Mononuclear cell (primary cell): Measurements from ENCODE around the gene ACOT7. TPM values are rescaled to one million over a fixed set of nuclear protein-coding genes. Genes with fewer than 3 reads are reported as not detected.
"Not testable (repeated sequence)": the region's sequence is repeated elsewhere in the genome, so short reads cannot be mapped to it uniquely, and the experiment has no call there.

ENCODE experiments used
- H3K27me3 ChIP-seq: 2 replicates; pipeline ENCODE4 v1.6.0; 2011; ENCODE audit warnings: low read length, control low read depth; ENCODE audit not compliant: insufficient read depth
- H3K4me1 ChIP-seq: 2 replicates; pipeline ENCODE4 v1.5.1; 2011; ENCODE audit warnings: mild to moderate bottlenecking, low read length, control low read depth; ENCODE audit not compliant: insufficient read depth
- H3K4me3 ChIP-seq: 2 replicates; pipeline ENCODE4 v1.5.1; 2011; ENCODE audit warnings: mild to moderate bottlenecking, low read length, moderate library complexity
- H3K9me3 ChIP-seq: 2 replicates; pipeline ENCODE4 v1.5.1; 2011; ENCODE audit warnings: low read depth, mild to moderate bottlenecking, control low read depth, low read length
- total RNA-seq: library from RNA; depleted of rRNA; stranded (reverse); fragments of >200 nt; gene quantifications from one replicate; pipeline ENCODE4 v1.2.3, GENCODE V29; 2012

ACOT7 gene
- total RNA-seq, 1 donor = 2.1 TPM

DNA sequence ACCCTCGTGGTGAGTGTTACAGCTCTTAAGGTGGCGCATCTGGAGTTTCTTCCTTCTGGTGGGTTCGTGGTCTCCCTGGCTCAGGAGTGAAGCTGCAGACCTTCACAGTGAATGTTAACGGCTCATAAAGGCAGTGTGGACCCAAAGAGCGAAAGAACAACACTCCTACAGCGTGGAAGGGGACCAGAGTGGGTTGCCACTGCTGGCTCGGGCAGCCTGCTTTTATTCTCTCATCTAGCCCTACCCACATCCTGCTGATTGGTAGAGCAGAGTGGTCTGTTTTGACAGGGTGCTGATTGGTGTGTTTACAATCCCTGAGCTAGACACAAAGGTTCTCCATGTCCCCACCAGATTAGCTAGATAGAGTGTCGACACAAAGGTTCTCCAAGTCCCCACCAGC is 1.6 kb upstream of the ACOT7 start:
- H3K4me3 ChIP-seq, H3K27me3 ChIP-seq, H3K9me3 ChIP-seq: not testable (repeated sequence)
- H3K4me1 ChIP-seq = peaks cover 26% of the 10 kb centered on the region

- H3K4me3 ChIP-seq = peak overlapping the region; percentile 18
- no peaks in the 10 kb centered on the region for H3K27me3 ChIP-seq
- H3K4me1 ChIP-seq = peaks cover 26% of the 10 kb centered on the region
- H3K9me3 ChIP-seq = no peaks in the 10 kb centered on the region
Observed at GRCh38 chr1:6392809-6393399, 663 bp downstream of the ACOT7 start.

DNA sequence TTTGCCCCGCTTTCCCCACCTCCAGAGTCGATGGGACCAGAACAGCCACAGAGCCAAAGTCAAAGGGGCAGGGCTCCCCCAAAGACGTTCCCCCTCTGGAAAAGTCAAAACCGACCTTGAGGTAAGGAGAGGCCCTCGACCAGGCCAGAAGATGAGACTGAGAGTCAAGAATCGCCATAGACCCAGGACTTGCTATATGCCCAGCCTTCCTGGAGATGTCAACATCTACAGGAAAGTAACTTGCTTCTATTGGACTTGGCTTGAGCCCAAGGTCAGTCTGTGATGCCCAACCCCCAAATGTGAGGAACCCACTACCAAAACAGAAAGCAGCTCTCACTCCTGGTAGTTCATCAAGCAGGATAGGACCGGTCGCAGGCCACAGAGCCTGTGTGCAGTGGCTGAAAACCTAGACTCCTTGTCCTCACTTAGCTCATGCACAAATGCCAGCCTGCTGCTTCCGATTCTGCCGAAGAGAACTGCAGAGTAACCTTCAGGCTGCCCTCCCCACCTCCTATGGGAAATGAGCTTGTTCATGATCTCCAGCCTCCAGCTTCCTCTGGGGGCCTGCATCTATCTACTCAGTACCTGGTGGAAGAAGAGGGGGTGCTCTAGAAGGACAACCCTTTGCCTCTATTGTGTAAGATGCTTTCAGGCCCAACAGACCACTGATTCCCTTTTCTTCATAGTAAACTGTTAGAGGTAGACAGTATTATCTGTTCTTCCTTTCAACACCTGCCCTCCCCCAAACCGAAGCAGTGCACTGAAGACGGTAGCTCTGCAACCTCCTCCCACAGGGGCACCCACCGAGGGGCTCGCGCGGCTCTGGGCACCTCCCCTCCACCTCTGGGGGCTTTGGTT is 1.4 kb downstream of the ACOT7 start:
- no peaks in the 10 kb centered on the region for H3K27me3 ChIP-seq
- H3K4me3 ChIP-seq = peak overlapping the region; percentile 18
- no peaks in the 10 kb centered on the region for H3K9me3 ChIP-seq

DNA sequence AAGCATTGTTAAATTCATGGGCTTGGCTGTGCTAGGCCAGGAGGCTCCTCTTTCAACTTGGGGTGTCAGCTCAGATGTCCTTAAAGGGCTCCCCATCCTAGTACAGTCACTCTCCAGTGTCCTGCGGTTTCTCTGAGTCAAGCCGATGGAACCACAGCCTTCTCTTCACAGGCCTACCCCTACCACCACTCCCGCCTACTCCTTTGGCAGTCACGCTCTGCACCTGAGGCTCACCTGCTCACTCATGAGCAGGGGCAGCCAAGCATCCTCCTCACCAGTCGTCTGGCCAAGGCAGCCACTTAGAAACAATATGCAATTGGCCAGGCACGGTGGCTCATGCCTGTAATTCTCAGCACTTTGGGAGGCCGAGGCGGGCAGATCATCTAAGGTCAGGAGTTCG is 3.6 kb downstream of the ACOT7 start:
- no peaks in the 10 kb centered on the region for H3K9me3 ChIP-seq
- H3K4me3 ChIP-seq = no peak overlapping the region
- H3K4me1 ChIP-seq = peaks cover 25% of the 10 kb centered on the region
- no peaks in the 10 kb centered on the region for H3K27me3 ChIP-seq

More for the DNA sequence above, 1.4 kb downstream of the ACOT7 start:
- peaks cover 26% of the 10 kb centered on the region for H3K4me1 ChIP-seq

GRCh38 chr1:6386371-6386949 is 7.1 kb downstream of the ACOT7 start:
- H3K9me3 ChIP-seq = no peaks in the 10 kb centered on the region

GRCh38 chr1:6385488-6386191 is 7.9 kb downstream of the ACOT7 start:
- H3K4me3 ChIP-seq = no peak overlapping the region
- no peaks in the 10 kb centered on the region for H3K27me3 ChIP-seq
- no peaks in the 10 kb centered on the region for H3K9me3 ChIP-seq
- H3K4me1 ChIP-seq = no peaks in the 10 kb centered on the region

More at GRCh38 chr1:6386371-6386949, 7.1 kb downstream of the ACOT7 start:
- no peaks in the 10 kb centered on the region for H3K27me3 ChIP-seq
- H3K4me1 ChIP-seq = peaks cover under 1% of the 10 kb centered on the region
- no peak overlapping the region for H3K4me3 ChIP-seq

GRCh38 chr1:6384962-6385361 is 8.6 kb downstream of the ACOT7 start:
- H3K27me3 ChIP-seq = no peaks in the 10 kb centered on the region
- H3K9me3 ChIP-seq = no peaks in the 10 kb centered on the region
- no peaks in the 10 kb centered on the region for H3K4me1 ChIP-seq
- H3K4me3 ChIP-seq = no peak overlapping the region

DNA sequence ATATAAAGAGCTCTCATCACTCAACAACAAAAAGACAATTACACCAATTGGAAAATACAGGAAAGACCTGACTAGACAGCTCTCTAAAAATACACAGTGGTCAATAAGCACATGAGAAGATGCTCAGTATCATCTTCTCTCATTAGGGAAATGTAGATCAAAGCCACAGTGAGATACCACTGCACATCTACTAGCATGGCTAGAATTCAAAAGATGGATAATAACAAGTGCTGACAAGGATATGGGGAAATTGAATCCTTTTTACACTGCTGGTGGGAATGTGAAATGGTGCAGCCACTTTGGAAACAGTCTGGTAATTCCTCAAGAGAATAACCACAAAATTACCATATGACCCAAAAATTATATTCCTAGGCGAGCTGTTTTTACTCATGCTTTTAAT is 9.4 kb downstream of the ACOT7 start:
- no peaks in the 10 kb centered on the region for H3K9me3 ChIP-seq
- no peaks in the 10 kb centered on the region for H3K27me3 ChIP-seq
- no peaks in the 10 kb centered on the region for H3K4me1 ChIP-seq
- no peak overlapping the region for H3K4me3 ChIP-seq

- Histone ChIP-seq H3K9me3 (no peaks in the 10 kb centered on the region), H3K4me1 (no peaks in the 10 kb centered on the region), H3K4me3 (no peak overlapping the region), H3K27me3 (no peaks in the 10 kb centered on the region)
Observed at GRCh38 chr1:6380037-6380436, 13.5 kb downstream of the ACOT7 start.

- no peaks in the 10 kb centered on the region for H3K9me3 ChIP-seq
- H3K27me3 ChIP-seq = no peaks in the 10 kb centered on the region
- H3K4me1 ChIP-seq = no peaks in the 10 kb centered on the region
Observed at GRCh38 chr1:6378096-6378746, 15.3 kb downstream of the ACOT7 start.

DNA sequence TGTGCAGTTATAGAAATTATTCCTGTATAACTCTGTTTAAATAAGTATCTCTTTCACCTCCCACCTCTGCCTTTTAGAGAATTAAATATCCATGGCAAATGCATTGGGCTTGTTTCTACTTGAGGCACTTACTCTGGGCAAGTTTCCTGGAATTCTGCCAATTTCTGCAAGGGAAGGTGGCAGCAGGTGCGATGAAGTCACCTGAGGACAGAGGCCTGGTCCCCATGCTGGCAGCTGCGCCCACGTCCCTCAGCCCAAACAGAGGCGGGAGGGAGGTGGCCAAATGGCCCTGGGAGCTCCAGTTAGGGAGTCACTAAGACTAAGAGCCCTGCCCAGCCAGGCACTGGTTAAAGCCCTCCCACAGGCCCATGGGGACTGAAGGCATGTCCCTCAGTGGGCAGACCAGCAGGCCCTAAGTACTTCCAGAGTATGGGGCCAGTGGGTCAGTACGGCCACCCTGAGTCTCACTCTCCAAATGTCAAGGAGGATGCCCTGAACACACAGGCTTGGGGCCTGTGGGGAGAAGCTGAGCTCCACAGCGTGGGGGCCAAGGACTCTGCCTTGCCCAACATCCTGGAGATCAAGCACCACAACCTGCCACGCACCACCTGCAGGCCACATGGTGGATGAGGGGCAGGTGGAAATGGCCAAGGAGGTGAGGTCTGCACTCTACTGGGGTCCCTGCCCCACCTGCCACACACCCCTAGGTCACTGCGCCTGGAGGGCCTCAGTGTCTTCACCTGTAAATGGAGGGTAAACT is 19.4 kb downstream of the ACOT7 start:
- H3K27me3 ChIP-seq = no peaks in the 10 kb centered on the region
- no peaks in the 10 kb centered on the region for H3K9me3 ChIP-seq
- no peaks in the 10 kb centered on the region for H3K4me1 ChIP-seq
- H3K4me3 ChIP-seq = no peak overlapping the region

More at GRCh38 chr1:6378096-6378746, 15.3 kb downstream of the ACOT7 start:
- H3K4me3 ChIP-seq = no peak overlapping the region

GRCh38 chr1:6372236-6372635 is 21.3 kb downstream of the ACOT7 start:
- not testable (repeated sequence) for H3K27me3 ChIP-seq, H3K9me3 ChIP-seq, H3K4me3 ChIP-seq, H3K4me1 ChIP-seq

DNA sequence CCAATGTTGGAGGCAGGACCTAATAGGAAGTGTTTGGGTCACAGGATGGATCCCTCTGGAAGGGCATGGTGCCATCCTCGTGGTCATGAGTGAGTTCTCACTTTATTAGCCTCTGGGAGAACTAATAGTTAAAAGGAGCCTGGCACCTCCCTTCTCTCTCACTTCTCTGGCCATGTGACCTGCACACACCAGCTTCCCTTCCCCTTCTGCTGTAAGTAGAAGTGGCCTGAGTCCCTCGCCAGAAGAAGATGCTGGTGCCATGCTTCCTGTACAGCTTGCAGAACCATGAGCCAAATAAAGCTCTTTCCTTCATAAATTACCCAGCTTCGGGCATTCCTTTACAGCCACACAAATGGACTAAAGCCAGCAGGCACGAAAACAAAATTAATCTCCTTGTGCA is 23.6 kb downstream of the ACOT7 start:
- no peaks in the 10 kb centered on the region for H3K27me3 ChIP-seq
- H3K4me1 ChIP-seq = peaks cover 3% of the 10 kb centered on the region
- H3K4me3 ChIP-seq = no peak overlapping the region
- H3K9me3 ChIP-seq = no peaks in the 10 kb centered on the region

DNA sequence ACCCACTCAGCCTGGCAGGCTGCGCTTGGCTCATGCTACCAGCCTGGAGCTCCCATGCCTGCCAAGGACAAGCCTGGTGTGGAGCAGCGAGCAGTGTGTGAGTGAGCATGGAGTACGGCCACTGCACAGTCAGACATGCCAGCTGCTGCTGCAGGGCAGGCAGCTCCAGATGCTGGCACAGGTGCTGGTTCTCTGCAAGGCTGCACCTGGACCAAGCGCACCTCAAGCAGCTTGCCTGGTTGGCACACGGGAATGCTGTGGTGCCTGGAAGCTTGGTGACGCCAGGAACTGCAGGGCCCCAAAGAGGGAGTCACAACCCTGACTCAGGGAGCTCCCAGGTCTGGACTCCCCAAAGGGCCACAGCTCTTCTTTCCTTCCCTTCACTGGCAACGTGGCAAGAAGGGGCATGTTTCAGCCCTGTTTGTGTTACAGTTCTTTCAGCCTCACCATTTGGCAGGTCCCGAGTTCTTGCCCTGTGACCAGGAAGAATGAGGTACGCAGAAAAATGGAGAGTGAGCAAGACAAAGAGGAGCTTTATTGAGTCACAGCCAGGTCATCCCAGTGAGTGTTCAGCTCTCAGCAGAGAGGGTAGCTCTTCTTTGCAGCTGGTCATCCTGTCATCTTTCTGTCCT is 26.1 kb downstream of the ACOT7 start:
- Histone ChIP-seq H3K27me3 (no peaks in the 10 kb centered on the region), H3K4me3 (no peak overlapping the region), H3K4me1 (peaks cover 11% of the 10 kb centered on the region), H3K9me3 (no peaks in the 10 kb centered on the region)
